ENCODE results near the gene UGT2B15. TPM values are rescaled to one million over a fixed set of nuclear protein-coding genes. Genes with fewer than 3 reads are reported as not detected.

UGT2B15 gene
- total RNA-seq: not detected in 2 replicates

GRCh38 chr4:68670479-68670939 is at the start of gene UGT2B15:
Gene UGT2B15 (minus strand): TSS chr4:68670652. CDS start chr4:68670618, 34 bp downstream.

Other genes with a start within 250 kb of the UGT2B15 start
- not detected in 2 replicates for gene TMPRSS11E, start 223.2 kb downstream of the UGT2B15 start, total RNA-seq
- 0.25 TPM in 1 of 2 replicates, not detected in the other for gene UGT2B17, start 94.3 kb downstream of the UGT2B15 start, total RNA-seq
- not detected in 2 replicates for gene UGT2B10, start 145.3 kb upstream of the UGT2B15 start, total RNA-seq

Measured in mesangial cell (primary cell).